Glomerular endothelial cell (primary cell): ENCODE results near the gene CFAP299. TPM values are rescaled to one million over a fixed set of nuclear protein-coding genes. Genes with fewer than 3 reads are reported as not detected.

Source experiments
- DNase-seq: peaks from one replicate; pipeline ENCODE4 v3.0.0-alpha.2; 2011; ENCODE audit warnings: low read depth, low spot score; ENCODE audit errors: extremely low read depth
- total RNA-seq: library from RNA; depleted of rRNA; stranded (reverse); fragments of >200 nt; gene quantifications from 2 replicates; pipeline ENCODE4 v1.2.3, GENCODE V29; 2015

Gene CFAP299
- total RNA-seq, 1 donor from 2014 or later, result not detected

- no peak for DNase-seq
Observed at GRCh38 chr4:80387390-80388283, 52.1 kb downstream of the CFAP299 start.

DNA sequence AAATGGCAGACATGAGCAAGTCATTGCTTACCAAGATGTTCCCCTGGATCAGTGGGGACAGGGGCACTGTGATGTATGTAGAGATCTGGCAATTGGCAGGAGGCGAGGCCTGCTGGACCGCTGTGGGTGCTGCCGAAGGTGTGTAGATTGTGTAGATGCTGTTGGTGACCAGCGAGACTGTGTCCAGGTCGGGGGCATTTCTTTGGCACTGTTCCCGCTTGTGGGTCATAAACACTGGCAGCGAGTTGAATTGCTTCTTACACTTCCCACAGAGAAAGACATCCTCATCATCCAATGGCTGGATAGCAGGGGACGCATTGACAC is 52.7 kb downstream of the CFAP299 start:
- no peak for DNase-seq

DNA sequence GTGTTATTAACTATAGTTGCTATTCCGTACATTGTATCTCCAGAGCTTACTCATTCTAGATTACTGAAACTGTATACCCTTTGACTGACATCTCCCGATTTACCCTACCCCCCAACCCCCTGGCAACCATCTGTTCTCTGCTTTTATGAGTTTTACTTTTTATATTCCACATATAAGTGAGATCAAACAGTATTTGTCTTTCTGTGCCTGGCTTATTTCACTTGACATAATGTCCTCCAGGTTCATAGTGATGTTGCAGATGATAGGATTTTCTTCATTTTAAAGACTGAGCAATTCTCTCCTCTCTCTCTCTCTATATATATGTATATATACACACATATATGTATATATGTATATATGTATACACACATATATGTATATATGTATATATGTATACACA is 54.6 kb downstream of the CFAP299 start:
- DNase-seq, result no peak

DNA sequence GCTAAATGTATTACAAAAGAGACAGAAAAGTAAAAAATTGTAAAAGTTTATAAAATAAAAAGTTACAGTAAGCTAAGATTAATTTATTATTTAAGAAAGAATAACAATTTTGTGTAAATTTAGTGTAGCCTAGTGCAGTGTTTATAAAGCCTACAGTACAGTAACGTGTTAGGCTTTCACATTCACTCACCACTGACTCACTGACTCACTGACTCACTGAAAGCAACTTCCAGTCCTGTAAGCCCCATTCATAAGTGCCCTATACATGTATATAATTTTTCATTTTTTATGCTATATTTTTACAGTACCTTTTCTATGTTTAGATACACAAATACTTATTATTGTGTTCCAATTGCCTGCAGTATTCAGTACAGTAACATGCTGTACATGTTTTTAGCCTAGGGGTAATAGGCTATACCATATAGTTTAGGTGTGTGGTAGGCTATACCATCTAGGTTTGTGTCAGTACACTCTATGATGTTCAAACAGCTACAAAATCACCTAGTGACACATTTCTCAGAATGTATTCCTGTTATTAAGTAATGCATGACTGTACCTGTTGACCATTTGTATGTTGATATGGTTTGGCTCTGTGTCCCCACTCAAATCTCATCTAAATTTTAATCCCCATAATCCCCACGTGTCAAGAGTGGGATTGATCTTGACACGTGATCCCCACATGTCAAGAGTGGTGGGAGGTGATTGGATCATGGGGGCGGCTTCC is 57.9 kb downstream of the CFAP299 start:
- no peak for DNase-seq

GRCh38 chr4:80393970-80394250 is 58.4 kb downstream of the CFAP299 start:
- DNase-seq, result no peak

DNA sequence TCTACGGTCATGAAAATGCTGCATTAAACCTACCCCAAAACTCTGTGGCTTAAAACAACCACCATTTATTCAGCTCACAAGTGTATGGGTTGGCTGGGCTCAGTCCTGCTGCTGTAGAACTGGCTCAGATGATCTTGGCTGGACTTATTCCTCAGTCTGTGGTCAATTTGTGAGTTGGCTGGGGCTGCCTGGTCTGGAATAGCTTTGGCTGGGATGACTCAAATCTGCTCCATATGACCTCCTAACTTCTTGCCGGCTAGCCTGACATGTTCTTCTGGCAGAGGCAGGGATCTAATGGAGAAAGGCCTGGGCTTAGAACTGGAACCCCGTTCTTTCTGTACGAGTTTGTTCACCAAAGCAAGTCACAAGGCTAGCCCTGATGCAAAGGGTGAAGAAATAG is 71.7 kb downstream of the CFAP299 start:
- no peak for DNase-seq

DNA sequence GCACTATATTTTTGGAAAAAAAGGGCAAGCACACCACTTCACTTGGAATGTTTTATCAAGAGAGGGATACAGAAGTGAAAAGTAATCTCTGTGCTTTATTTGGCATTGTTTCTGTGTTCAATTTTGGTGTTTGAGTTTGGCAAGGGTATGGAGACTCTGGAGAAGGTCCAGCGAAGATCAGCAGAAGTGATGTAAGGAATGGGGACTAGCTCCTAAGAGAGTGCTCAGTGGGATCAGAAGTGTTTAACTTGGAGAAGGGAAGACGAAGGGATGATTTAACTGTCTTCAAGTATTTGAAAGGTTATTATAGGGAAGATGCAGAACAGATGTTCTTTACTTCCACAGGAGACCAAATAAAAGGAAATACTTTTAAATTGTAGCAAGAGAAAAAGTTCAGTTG is 74.3 kb downstream of the CFAP299 start:
- no peak for DNase-seq

- DNase-seq, result no peak
Observed at GRCh38 chr4:80412322-80412721, 76.8 kb downstream of the CFAP299 start.

- no peak for DNase-seq
Observed at GRCh38 chr4:80413086-80413485, 77.6 kb downstream of the CFAP299 start.

GRCh38 chr4:80417019-80417418 is 81.5 kb downstream of the CFAP299 start:
- no peak for DNase-seq

DNA sequence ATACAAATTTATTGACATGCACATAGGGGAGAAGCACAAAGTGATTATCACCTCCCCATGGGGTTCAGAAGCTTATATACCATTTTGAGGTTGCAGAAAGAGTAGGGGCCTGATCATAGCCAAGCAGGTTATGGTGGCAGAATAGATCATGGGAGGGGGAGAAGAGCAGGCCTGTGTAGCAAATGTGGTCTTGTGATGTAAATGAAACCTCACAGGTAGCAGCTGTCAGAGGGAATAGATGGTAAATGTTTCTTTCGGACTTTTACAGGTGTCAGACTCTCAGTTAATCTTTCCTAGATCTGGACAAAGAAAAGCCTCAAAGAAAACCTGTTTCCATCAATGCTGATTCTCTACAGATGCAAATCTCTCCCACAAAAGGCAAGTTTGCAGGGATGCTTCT is 84.4 kb downstream of the CFAP299 start:
- DNase-seq, result no peak

GRCh38 chr4:80420638-80421037 is 85.1 kb downstream of the CFAP299 start:
- no peak for DNase-seq

- no peak for DNase-seq
Observed at GRCh38 chr4:80422727-80423404, 87.3 kb downstream of the CFAP299 start.

DNA sequence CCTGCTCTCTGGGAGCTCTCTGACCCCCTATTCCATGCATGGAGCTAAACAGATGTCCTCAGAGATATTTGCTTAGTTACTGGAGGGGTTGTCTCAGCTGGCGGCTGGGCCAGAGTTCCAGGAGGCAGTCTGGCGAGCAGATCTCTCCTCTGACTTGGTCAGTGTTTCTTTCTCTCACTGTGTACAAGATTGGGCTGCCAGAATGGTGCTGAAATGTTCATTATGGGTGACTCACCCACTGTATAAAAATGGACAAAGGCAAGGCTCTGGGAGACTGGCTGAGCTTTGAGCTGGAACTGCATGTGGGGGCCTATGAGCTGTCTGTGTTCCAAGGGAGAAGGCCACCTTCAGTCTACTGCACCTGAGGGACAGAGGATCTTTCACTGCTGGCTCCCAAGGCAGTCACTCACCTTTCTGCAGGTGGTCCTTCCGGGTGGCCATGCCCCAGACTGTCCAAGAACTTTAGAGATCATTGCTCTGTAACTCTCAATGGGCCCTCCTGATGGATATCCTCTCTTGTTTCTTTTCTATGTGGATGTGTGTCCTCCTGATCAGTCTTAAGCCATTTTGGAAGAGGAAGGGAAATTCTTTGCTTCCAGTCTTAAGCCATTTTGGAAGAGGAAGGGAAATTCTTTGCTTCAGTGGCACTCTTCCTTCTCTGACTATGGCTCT is 88.2 kb downstream of the CFAP299 start:
- DNase-seq, result no peak

- no peak for DNase-seq
Observed at GRCh38 chr4:80424225-80424581, 88.7 kb downstream of the CFAP299 start.

GRCh38 chr4:80425124-80426100 is 89.9 kb downstream of the CFAP299 start:
- no peak for DNase-seq

DNA sequence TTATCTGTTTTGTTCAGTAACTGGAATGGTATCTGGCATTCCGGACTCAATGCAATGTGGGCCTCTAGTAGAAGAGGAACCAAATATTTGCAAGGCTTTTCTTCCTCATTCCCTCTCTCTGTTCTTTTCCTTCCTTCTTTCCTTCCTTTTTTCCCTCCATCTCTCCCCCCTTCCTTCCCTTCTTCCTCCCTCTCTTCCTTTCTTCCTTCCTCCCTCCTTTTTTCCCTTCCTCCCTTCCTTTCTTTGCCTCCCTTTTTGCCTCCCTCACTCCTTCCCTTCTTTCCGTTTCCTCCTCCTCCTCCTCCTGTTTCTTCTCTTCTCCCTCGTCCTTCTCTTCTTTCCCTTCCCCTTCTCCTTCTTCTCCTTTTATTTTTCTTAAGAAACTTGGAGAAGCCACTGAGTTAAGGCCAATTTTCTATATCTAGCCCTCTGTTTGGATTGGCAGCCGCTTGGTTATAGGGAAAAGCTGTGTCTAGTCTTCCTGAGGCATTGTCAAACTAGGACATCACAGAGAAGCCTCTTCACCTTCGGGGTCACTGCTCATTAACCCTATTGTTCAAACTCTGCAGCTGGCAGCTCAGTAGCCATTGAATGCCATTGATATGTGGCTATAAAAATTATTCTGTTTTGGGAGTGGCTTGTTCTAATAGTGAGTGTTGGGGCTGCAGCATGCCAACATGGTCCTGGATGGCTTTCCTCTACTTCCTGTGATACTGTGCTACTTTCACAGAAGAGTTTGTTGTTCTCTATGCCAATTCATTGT is 95.9 kb downstream of the CFAP299 start:
- no peak for DNase-seq

DNA sequence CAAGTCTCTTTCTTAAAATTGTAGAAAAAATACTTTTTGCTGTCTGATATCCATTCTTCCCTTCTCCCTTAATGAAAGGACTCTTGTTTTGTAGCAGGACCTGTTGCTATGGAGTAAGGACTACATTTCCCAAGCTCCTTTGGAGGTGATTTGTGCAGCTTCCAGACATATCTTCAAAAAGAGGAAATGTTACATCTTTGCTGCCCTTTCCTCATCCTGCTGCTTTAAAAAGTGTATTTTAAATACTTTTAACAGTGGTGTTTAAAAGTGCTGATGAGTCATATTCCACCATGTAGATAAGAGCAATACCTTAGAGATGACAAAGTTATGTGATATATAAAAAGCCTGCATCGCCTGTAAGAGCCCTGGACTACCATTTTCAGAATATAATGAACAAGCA is 98.7 kb downstream of the CFAP299 start:
- no peak for DNase-seq

GRCh38 chr4:80438016-80438415 is 102.5 kb downstream of the CFAP299 start:
- DNase-seq, result no peak
